Measurements from ENCODE around the gene PPL.

DNA sequence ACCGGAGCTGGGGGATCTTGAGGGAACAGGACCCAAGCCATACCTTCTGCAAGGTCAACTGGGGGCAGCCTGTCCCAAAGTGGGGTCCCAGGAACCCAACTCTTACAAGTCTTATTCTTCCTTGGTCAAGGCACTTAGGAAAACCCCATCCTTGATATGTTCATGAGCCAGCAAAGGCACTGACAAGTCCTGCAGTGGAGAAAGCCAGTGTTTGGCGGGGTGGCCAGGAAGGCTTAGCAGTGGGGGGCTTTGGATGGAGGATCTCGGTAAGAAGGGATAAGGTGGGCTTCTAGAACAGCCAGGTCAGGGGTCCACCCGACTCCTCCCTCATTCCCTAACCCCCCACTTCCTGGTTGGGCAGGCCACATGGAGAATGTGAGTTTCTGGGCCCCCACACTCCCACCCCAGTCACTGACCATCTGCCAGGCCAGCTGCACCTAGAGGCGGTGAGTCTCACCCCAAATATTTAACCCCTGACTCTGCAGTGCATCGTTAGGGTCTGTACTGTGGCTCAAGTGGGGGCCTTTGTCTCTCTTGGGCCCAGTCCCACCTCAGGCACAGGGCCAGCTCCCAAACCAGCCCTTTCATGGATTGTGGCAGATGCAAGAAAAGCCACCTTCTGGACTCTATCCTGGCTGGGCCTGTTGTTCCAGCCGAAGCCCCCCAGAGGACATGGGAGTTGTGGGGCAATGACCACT, 22.3 kb downstream of the PPL start:
- no peak for TF ChIP-seq POLR2AphosphoS5 (IDR thresholded peaks at IDR 0.05; ENCODE audit: low read depth, low read length)
- TF ChIP-seq POLR2A (IDR thresholded peaks at IDR 0.05; ENCODE audit: low read depth, low read length), result no peak
- TF ChIP-seq TAF1 (IDR thresholded peaks at IDR 0.05; ENCODE audit: low read depth, low read length), result no peak
- TF ChIP-seq PAX5 (IDR thresholded peaks at IDR 0.05; ENCODE audit: insufficient read depth, low read length, severe bottlenecking), result no peak
- no peak for TF ChIP-seq SPI1 (IDR thresholded peaks at IDR 0.05; ENCODE audit: low read depth, low read length)

Measured in GM12891 (cell line).